HepG2 (cell line): ENCODE measurements around the gene AKR1C2.

Experiments used
- ATF4 ChIP-seq, 2 experiments: fragments of 450-650 bp in 1 of 2; sonication (generic) in 1 of 2; formaldehyde crosslinking; IDR thresholded peaks; 2 replicates each; pipeline versions ENCODE4 v1.5.0 to v1.8.0; 2020 to 2022; ENCODE audit warnings: mild to moderate bottlenecking in 1 of 2, missing genetic modification reagents in 1 of 2
- CTCF ChIP-seq: sonication (generic); formaldehyde crosslinking; IDR thresholded peaks from 2 replicates; pipeline ENCODE4 v1.5.0; 2020; ENCODE audit warnings: mild to moderate bottlenecking, missing genetic modification reagents, moderate library complexity
- TRIM24 ChIP-seq: sonication (generic); formaldehyde crosslinking; IDR thresholded peaks from 2 replicates; pipeline ENCODE4 v1.8.0; 2022; ENCODE audit warnings: mild to moderate bottlenecking, missing genetic modification reagents
- ZHX1 ChIP-seq: sonication (generic); formaldehyde crosslinking; IDR thresholded peaks from 2 replicates; pipeline ENCODE4 v1.8.1; 2022; ENCODE audit warnings: low read depth, mild to moderate bottlenecking, missing genetic modification reagents
- ZNF138 ChIP-seq: sonication (generic); formaldehyde crosslinking; IDR thresholded peaks from 2 replicates; pipeline ENCODE4 v1.5.0; 2020; ENCODE audit warnings: mild to moderate bottlenecking, low read depth, missing genetic modification reagents
- TF ChIP-seq, protein P1 (sequence below): sonication (generic); formaldehyde crosslinking; IDR thresholded peaks from 2 replicates; pipeline ENCODE4 v1.4.0; 2020; ENCODE audit warnings: missing genetic modification reagents

DNA sequence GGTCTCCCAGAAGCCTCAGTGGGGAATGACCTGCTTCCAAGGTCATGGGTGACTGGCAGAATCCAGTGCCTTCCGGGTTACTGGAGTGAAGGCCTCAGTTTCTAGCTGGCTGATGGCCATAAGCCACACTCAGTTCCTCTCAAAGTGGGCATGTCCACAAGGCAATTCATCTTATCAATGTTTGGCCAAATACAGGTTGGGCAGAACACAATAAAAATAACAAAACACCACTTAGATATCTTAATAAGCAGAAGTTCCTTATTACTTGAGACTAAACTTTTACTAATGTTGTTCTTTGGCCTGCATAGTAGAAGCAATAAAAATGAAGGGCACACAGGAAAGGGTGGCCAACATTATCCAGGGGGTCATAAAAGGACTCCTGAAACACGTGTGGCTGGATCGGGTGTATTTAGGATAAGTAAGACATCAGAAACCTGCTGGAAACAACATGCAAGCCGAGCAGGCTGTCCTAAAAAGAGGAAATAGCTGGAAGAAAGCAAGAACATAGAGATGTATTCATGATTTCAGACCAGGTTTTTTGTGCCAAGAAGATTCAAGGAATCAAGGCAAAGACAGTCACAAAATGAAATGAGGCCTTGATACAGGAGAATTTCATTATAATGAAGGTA, 19.6 kb upstream of the AKR1C2 start:
- TF ChIP-seq CTCF (CRISPR knock-in tag) (no peak), ZNF138 (CRISPR knock-in tag) (no peak), ZHX1 (CRISPR knock-in tag) (no peak), ATF4 (CRISPR knock-in tag; IDR thresholded peaks at IDR 0.05) (no peak), TRIM24 (CRISPR knock-in tag) (no peak)
- TF ChIP-seq, protein P1, sequence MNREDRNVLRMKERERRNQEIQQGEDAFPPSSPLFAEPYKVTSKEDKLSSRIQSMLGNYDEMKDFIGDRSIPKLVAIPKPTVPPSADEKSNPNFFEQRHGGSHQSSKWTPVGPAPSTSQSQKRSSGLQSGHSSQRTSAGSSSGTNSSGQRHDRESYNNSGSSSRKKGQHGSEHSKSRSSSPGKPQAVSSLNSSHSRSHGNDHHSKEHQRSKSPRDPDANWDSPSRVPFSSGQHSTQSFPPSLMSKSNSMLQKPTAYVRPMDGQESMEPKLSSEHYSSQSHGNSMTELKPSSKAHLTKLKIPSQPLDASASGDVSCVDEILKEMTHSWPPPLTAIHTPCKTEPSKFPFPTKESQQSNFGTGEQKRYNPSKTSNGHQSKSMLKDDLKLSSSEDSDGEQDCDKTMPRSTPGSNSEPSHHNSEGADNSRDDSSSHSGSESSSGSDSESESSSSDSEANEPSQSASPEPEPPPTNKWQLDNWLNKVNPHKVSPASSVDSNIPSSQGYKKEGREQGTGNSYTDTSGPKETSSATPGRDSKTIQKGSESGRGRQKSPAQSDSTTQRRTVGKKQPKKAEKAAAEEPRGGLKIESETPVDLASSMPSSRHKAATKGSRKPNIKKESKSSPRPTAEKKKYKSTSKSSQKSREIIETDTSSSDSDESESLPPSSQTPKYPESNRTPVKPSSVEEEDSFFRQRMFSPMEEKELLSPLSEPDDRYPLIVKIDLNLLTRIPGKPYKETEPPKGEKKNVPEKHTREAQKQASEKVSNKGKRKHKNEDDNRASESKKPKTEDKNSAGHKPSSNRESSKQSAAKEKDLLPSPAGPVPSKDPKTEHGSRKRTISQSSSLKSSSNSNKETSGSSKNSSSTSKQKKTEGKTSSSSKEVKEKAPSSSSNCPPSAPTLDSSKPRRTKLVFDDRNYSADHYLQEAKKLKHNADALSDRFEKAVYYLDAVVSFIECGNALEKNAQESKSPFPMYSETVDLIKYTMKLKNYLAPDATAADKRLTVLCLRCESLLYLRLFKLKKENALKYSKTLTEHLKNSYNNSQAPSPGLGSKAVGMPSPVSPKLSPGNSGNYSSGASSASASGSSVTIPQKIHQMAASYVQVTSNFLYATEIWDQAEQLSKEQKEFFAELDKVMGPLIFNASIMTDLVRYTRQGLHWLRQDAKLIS: no peak
